Amniotic epithelial cell (primary cell): ENCODE data around the gene RNMT.

Experiments
- DNase-seq: peaks from one replicate; pipeline ENCODE4 v3.0.0-alpha.2; 2010; ENCODE audit warnings: low read depth

RNMT gene

DNA sequence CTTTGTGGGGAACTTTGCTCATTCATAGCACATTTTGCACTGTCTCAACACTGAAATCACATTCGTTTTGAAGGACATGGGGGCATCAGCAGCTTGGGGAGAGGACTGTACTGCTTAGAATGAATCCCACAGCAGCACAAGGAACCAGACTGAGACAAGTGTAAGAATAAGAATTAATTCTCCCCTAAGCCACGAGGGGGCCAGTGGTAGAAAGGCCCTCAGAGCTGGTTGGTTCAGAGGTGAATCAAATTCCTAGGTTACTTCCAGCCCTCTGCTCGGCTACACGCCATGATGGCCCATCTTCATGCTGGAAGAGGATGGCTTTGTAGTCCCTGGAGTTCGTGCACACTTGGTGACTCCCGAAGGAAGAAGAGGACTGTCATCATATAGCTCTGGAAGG lies 85.5 kb downstream of the RNMT start:
- DNase-seq: no peak

DNA sequence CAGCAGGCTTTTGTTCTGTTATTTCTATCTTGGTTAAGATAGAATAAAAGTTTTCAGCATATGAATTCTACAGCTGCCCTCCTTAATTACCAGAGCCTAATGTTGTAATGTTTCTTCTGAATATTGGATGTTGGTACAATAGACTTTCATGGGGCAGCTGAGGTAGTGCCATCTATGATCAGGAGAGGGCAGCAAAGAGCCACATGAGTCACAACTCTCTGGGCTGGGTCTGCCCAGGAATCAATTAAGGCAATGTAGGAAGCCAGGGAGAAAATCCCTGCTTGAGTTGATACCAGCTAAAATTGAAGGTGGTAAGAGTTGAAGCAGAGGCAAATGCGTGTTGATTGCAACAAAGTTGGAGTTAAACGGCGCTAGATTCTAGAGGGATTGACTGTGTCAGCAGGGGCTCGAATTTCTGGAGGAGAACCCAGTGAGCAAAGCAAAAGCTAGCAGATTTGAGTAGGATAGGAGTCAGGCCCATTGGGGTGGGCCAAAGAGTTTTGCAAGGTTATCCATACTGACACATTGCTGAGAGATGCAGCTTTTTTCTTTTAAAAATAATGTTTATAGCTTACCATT lies 86.9 kb downstream of the RNMT start:
- DNase-seq: peak; percentile 21
